Measurements from ENCODE around the gene CAPG. TPM values are rescaled to one million over a fixed set of nuclear protein-coding genes. Genes with fewer than 3 reads are reported as not detected.

Gene CAPG
- total and polyA plus RNA-seq, 12 donors: 0.83 to 30.4 (median 6.3) TPM

DNA sequence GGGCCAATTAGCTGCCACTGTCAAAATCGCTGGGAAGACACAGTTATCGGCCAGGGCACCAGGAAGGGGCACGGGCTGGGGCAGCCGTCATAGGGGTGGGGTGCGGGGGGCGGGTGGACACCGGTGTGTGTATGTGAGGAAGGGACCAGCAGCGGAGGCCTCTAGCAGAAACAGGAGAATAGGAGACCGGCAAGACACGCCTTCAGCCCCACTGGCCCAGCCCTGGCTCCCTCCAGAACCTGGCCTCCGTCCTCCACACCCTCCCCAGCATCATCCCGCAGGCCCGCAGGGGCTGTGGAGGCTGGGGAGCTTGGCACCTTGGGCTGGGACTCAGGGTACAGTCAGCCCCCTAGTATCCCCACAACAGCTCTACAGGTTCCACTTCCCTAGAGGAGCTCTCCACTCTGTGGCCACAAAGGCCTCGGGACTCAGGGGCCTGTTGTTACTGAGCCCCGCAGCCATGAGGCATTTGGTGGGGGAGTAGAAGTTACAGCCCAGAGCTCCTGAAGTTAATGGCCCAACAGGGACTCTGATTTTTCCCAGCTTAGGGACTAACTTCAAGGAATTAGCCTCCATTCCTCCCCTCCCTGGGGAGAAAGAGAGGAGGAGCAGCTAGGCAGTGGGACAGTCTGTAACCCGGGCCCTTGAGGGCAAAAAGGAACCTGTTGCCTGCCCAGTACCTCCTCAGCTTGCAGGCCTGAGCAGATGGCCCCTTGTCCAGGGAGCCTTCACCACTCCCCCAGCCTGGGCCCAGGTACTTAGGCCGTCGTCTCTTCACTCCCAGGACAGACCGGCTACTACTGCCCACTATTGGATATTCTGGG is 28.2 kb upstream of the CAPG start:
- DNase-seq: peak in 1 of 2 donors; percentile 37
- H3K27me3 ChIP-seq: no peaks in the 10 kb centered on the region
- peaks cover 16 to 65% (median 40%) of the 10 kb centered on the region in 9 donors for H3K4me1 ChIP-seq
- TF ChIP-seq, protein P1, sequence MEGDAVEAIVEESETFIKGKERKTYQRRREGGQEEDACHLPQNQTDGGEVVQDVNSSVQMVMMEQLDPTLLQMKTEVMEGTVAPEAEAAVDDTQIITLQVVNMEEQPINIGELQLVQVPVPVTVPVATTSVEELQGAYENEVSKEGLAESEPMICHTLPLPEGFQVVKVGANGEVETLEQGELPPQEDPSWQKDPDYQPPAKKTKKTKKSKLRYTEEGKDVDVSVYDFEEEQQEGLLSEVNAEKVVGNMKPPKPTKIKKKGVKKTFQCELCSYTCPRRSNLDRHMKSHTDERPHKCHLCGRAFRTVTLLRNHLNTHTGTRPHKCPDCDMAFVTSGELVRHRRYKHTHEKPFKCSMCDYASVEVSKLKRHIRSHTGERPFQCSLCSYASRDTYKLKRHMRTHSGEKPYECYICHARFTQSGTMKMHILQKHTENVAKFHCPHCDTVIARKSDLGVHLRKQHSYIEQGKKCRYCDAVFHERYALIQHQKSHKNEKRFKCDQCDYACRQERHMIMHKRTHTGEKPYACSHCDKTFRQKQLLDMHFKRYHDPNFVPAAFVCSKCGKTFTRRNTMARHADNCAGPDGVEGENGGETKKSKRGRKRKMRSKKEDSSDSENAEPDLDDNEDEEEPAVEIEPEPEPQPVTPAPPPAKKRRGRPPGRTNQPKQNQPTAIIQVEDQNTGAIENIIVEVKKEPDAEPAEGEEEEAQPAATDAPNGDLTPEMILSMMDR (IDR thresholded peaks at IDR 0.05): no peak
- ATAC-seq: peak in 7 of 8 donors; percentile 3 to 23 (median 15)
- no peaks in the 10 kb centered on the region for H3K9me3 ChIP-seq
- intact Hi-C loops (cut with DNase I): loop anchor here in 6 of 10 donors (2.0 to 5.0 kb wide), 3 partner anchors 64 to 100 kb away; partner anchors contain the start of gene MAT2A (in 5 of the 6)
- H3K27ac ChIP-seq: peak overlapping the region; percentile 73 to 98 (median 94)
- H3K36me3 ChIP-seq: no peaks in the 10 kb centered on the region
- 38 to 41% methylated on average over 19 of the region's 19 CpGs for WGBS, 2 donors
- H3K4me3 ChIP-seq: peak overlapping the region in 9 of 10 donors; percentile 32 to 59 (median 55)

DNA sequence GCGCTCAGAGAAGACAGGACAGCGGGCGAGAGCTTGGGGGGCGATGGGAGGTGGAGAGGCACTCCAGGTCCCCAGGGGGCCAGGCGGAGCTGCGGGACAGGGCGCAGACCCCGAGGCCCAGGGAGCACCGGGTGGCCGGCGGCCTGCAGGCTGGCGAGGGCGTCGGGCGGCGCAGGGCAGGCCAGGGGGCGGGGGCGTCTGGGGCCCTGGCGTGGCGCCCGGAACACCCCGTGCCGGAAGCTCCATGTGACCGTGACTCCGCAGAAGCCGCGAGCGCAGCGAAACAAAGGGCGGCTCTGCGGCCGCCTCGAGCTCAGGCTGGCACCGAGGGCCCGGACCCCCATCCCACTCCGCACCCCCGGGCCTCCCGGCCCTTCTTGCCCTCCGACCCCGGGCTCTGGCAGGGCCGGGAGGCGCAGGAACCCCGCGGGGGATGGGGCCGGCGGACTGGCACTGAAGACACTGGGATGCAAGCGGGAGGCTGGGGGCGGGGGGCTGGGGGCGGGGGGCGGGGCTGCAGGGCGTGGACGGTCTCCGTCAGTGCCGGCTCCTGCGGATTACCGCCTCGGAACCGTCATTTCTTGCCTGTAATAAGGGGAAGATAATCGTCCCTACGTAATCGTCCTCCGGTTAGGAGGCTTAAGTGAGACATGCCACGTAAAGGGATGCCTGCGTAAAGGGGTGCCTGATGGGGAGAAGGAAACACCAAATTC is 27.5 kb upstream of the CAPG start:
- 1 to 2% methylated on average over 31 to 64 of the region's 64 CpGs for WGBS, 2 donors
- DNase-seq (peak; percentile 87 to 92), ATAC-seq (peak; percentile 79 to 89 (median 81))
- Histone ChIP-seq H3K36me3 (no peaks in the 10 kb centered on the region), H3K4me3 (peak overlapping the region in 9 of 10 donors; percentile 32 to 59 (median 55)), H3K27me3 (no peaks in the 10 kb centered on the region), H3K9me3 (no peaks in the 10 kb centered on the region), H3K27ac (peak overlapping the region; percentile 73 to 98 (median 94)), H3K4me1 (peaks cover 19 to 69% (median 46%) of the 10 kb centered on the region in 9 donors)
- intact Hi-C loops (cut with DNase I): loop anchor here in 8 of 10 donors (1.0 to 5.0 kb wide), 4 partner anchors 65 to 101 kb away; partner anchors contain the start of gene MAT2A (in 7 of the 8)
- TF ChIP-seq, protein P1 (IDR thresholded peaks at IDR 0.05): no peak

DNA sequence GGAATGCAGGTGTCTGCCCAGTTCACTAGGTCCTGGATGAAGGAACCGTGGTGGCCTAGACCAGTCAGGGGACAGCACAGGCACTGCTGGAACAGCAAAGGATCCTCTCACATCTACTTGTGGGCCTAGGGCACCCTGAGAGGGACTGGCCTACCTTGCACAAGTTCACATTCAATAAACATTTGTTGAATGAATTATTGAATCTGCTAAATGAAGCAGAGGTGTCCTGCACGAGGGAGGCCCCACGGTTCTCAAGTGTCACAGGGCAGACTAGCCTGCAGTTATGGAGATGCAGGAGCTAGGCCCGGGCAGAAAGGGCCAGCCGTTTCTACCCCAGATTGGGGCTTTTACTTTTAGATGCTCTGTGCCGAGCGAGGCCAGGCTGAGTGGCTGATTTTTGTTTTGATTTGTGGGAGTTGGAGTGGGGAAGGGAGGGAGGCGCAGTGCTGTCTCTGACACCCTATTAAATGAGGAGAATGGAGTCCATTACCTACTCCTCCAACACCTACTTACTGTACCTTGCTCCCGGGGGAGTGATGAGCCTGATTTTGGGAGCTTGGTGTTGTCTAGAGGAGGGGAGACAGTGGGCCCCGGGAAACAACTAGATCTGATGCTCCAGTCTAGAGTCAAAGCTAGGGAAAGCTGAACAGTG is 26.8 kb upstream of the CAPG start:
- DNase-seq (no peak), ATAC-seq (no peak)
- WGBS, 2 donors: 56 to 63% methylated on average over 10 of the region's 10 CpGs

More for the DNA sequence above, 26.8 kb upstream of the CAPG start:
- Histone ChIP-seq H3K4me3 (peak overlapping the region in 7 of 10 donors; percentile 41 to 59 (median 56)), H3K27ac (peak overlapping the region; percentile 73 to 98 (median 94)), H3K36me3 (no peaks in the 10 kb centered on the region), H3K27me3 (no peaks in the 10 kb centered on the region), H3K4me1 (peaks cover 19 to 66% (median 46%) of the 10 kb centered on the region in 9 donors), H3K9me3 (no peaks in the 10 kb centered on the region)
- intact Hi-C loops (cut with DNase I): loop anchor here in 7 of 10 donors (1.0 to 5.0 kb wide), 4 partner anchors 65 to 102 kb away; partner anchors contain the start of gene MAT2A (in 6 of the 7)
- TF ChIP-seq, protein P1 (IDR thresholded peaks at IDR 0.05): no peak
